OCI-LY3 (cell line): ENCODE measurements around the gene ITPR3.

ENCODE experiments used
- CTCF ChIP-seq: fragments of 200-600, 300-600 bp; sonication (generic); IDR thresholded peaks from 2 replicates; pipeline ENCODE4 v1.5.1; 2014; ENCODE audit warnings: antibody characterized with exemption, low read length, low read depth
- EZH2phosphoT487 ChIP-seq: fragments of 200-600 bp; shearing (Covaris generic); IDR thresholded peaks from 2 replicates; pipeline ENCODE4 v1.6.1; 2018; ENCODE audit warnings: antibody characterized with exemption, mixed run types, low read depth

- TF ChIP-seq EZH2phosphoT487 (no peak), CTCF (no peak)
Measured at GRCh38 chr6:33728438-33728837, 107.3 kb downstream of the ITPR3 start.
